H1 (cell line): Measurements from ENCODE around the gene VSNL1. TPM values are rescaled to one million over a fixed set of nuclear protein-coding genes. Genes with fewer than 3 reads are reported as not detected.

Experiments used
- CTCF ChIA-PET: fragments of 300-600 bp; sonication (Branson Sonifier 250); formaldehyde crosslinking; loops from one replicate; lab custom pipeline; 2021; ENCODE audit not compliant: partially characterized antibody; lab: Charles Lee
- POLR2A ChIA-PET: fragments of 300-600 bp; sonication (Branson Sonifier 250); formaldehyde crosslinking; loops from one replicate; lab custom pipeline; 2021; ENCODE audit warnings: inconsistent platforms; ENCODE audit not compliant: partially characterized antibody; lab: Charles Lee
- DNase-seq, 2 experiments: peaks; one replicate each; pipeline versions ENCODE4 v3.0.0 to v3.0.0-alpha.2; 2010 to 2022; ENCODE audit warnings: low spot score in 2 of 2, low read depth in 1 of 2, mixed read lengths in 1 of 2
- FAIRE-seq: peaks from 2 replicates; lab custom pipeline; 2011; peaks lifted over from hg19 to GRCh38; lab: Jason Lieb, UNC
- H2AFZ ChIP-seq: 2 replicates; pipeline ENCODE4 v1.8.1; 2012; ENCODE audit warnings: low read length, inconsistent platforms
- H2AK5ac ChIP-seq: 2 replicates; pipeline ENCODE4 v1.6.1; 2013; ENCODE audit warnings: low read depth, low read length
- H2BK120ac ChIP-seq: replicated peaks from 2 replicates; pipeline ENCODE3; 2013; ENCODE audit warnings: low read depth, low read length, inconsistent platforms
- H2BK12ac ChIP-seq: 2 replicates; pipeline ENCODE4 v1.6.1; 2013; ENCODE audit warnings: low read depth, low read length
- H2BK15ac ChIP-seq: 2 replicates; pipeline ENCODE4 v1.6.1; 2013; ENCODE audit warnings: low read length
- H2BK20ac ChIP-seq: 2 replicates; pipeline ENCODE4 v1.6.1; 2013; ENCODE audit warnings: low read length
- H2BK5ac ChIP-seq: 2 replicates; pipeline ENCODE4 v1.6.1; 2013; ENCODE audit warnings: low read depth, low read length
- H3K14ac ChIP-seq: 2 replicates; pipeline ENCODE4 v1.6.1; 2013; ENCODE audit warnings: inconsistent platforms; ENCODE audit not compliant: insufficient read length
- H3K18ac ChIP-seq: 2 replicates; pipeline ENCODE4 v1.6.1; 2013; ENCODE audit warnings: low read length; ENCODE audit errors: extremely low read depth
- H3K23ac ChIP-seq: 2 replicates; pipeline ENCODE4 v1.6.1; 2013; ENCODE audit warnings: inconsistent platforms; ENCODE audit not compliant: insufficient read length
- H3K23me2 ChIP-seq: 2 replicates; pipeline ENCODE4 v1.6.1; 2013; ENCODE audit warnings: low read depth, low read length
- H3K27ac ChIP-seq: 2 replicates; pipeline ENCODE4 v1.6.1; 2011; ENCODE audit warnings: low read depth, low read length, inconsistent platforms
- H3K27me3 ChIP-seq, 4 experiments: replicated peaks in 1 of 4; 1 replicate in 1 of 4; 2 replicates in 3 of 4; pipeline versions ENCODE4 v1.6.1 to v1.8.1; 2011 to 2013; ENCODE audit warnings: low read length in 3 of 4, mild to moderate bottlenecking in 3 of 4, inconsistent platforms in 2 of 4, mixed read lengths in 2 of 4, moderate library complexity in 1 of 4; ENCODE audit not compliant: control insufficient read depth in 3 of 4, insufficient read depth in 3 of 4; ENCODE audit errors: extremely low read depth in 1 of 4
- H3K36me3 ChIP-seq, 4 experiments: 2 replicates each; pipeline versions ENCODE4 v1.6.1 to v1.8.1; 2011 to 2013; ENCODE audit warnings: mild to moderate bottlenecking in 4 of 4, low read length in 3 of 4, moderate library complexity in 2 of 4, control low read depth in 1 of 4, inconsistent platforms in 1 of 4; ENCODE audit not compliant: insufficient read depth in 4 of 4, control insufficient read depth in 2 of 4
- H3K4ac ChIP-seq: replicated peaks from 2 replicates; pipeline ENCODE3; 2013; ENCODE audit warnings: low read length, low read depth, mixed read lengths, inconsistent platforms; ENCODE audit not compliant: insufficient read length
- H3K4me1 ChIP-seq, 4 experiments: replicated peaks in 1 of 4; 1 replicate in 1 of 4; 2 replicates in 3 of 4; pipeline versions ENCODE4 v1.6.1 to v1.8.1; 2011 to 2013; ENCODE audit warnings: low read length in 3 of 4, inconsistent platforms in 2 of 4, mixed read lengths in 1 of 4; ENCODE audit not compliant: insufficient read depth in 4 of 4, control insufficient read depth in 3 of 4
- H3K4me2 ChIP-seq, 2 experiments: 2 replicates each; pipeline versions ENCODE4 v1.6.1 to v1.8.1; 2011 to 2013; ENCODE audit warnings: low read depth in 2 of 2, low read length in 2 of 2, control low read depth in 1 of 2, inconsistent platforms in 1 of 2, mild to moderate bottlenecking in 1 of 2; ENCODE audit not compliant: insufficient read depth in 1 of 2
- H3K4me3 ChIP-seq, 4 experiments: fragments of 200-600, 300-600 bp in 1 of 4; sonication (generic), shearing (Covaris generic), sonication (Bioruptor Twin) in 1 of 4; 2 replicates each; pipeline versions ENCODE4 v1.5.1 to v1.8.1; 2011 to 2016; ENCODE audit warnings: low read length in 4 of 4, low read depth in 3 of 4, control low read depth in 2 of 4, inconsistent platforms in 2 of 4, mild to moderate bottlenecking in 2 of 4, mixed read lengths in 1 of 4, moderate library complexity in 1 of 4; ENCODE audit not compliant: insufficient read depth in 2 of 4; ENCODE audit errors: extremely low read depth in 1 of 4
- H3K56ac ChIP-seq: replicated peaks from 2 replicates; pipeline ENCODE3; 2013; ENCODE audit warnings: low read depth, mild to moderate bottlenecking, mixed read lengths, low read length, inconsistent platforms; ENCODE audit not compliant: insufficient read length
- H3K79me1 ChIP-seq: 2 replicates; pipeline ENCODE4 v1.6.1; 2013; ENCODE audit warnings: low read depth, low read length, control low read depth
- H3K79me2 ChIP-seq, 2 experiments: 2 replicates each; pipeline versions ENCODE4 v1.6.1 to v1.8.1; 2012 to 2013; ENCODE audit warnings: low read length in 2 of 2, mild to moderate bottlenecking in 2 of 2, inconsistent platforms in 1 of 2; ENCODE audit not compliant: insufficient read depth in 2 of 2, control insufficient read depth in 1 of 2
- H3K9ac ChIP-seq, 4 experiments: replicated peaks in 1 of 4; 1 replicate in 1 of 4; 2 replicates in 3 of 4; pipeline versions ENCODE4 v1.6.1 to v1.8.1; 2011 to 2013; ENCODE audit warnings: low read depth in 3 of 4, low read length in 3 of 4, control low read depth in 2 of 4, mild to moderate bottlenecking in 2 of 4, moderate library complexity in 2 of 4, inconsistent platforms in 1 of 4; ENCODE audit errors: extremely low read depth in 1 of 4
- H3K9me3 ChIP-seq, 2 experiments: 2 replicates each; pipeline versions ENCODE4 v1.6.1 to v1.8.1; 2012 to 2013; ENCODE audit warnings: mild to moderate bottlenecking in 2 of 2, moderate library complexity in 2 of 2, control low read depth in 1 of 2, inconsistent platforms in 1 of 2, low read depth in 1 of 2, low read length in 1 of 2, mixed read lengths in 1 of 2; ENCODE audit not compliant: insufficient read depth in 2 of 2
- H4K20me1 ChIP-seq, 2 experiments: replicated peaks in 1 of 2; 2 replicates each; pipeline versions ENCODE3 to v1.8.1; 2011 to 2013; ENCODE audit warnings: inconsistent platforms in 2 of 2, low read length in 2 of 2, mild to moderate bottlenecking in 1 of 2; ENCODE audit not compliant: insufficient read depth in 2 of 2, control insufficient read depth in 1 of 2
- H4K5ac ChIP-seq: 2 replicates; pipeline ENCODE4 v1.6.1; 2013; ENCODE audit warnings: low read length, low read depth, mixed read lengths, inconsistent platforms; ENCODE audit not compliant: insufficient read length
- H4K8ac ChIP-seq: 2 replicates; pipeline ENCODE4 v1.8.0; 2013; ENCODE audit warnings: mild to moderate bottlenecking, moderate library complexity, low read length, inconsistent platforms; ENCODE audit not compliant: insufficient read depth; ENCODE audit errors: extremely low read depth
- H4K91ac ChIP-seq: replicated peaks from 2 replicates; pipeline ENCODE3; 2013; ENCODE audit warnings: low read length, mixed read lengths, inconsistent platforms; ENCODE audit not compliant: insufficient read length
- HDAC2 ChIP-seq, 2 experiments: fragments of 300-600 bp in 1 of 2; sonication (generic) in 1 of 2; IDR thresholded peaks; 2 replicates each; pipeline ENCODE4 v1.6.1; 2011 to 2012; ENCODE audit warnings: low read depth in 2 of 2, low read length in 2 of 2, mild to moderate bottlenecking in 2 of 2, moderate library complexity in 2 of 2, borderline replicate concordance in 1 of 2, inconsistent platforms in 1 of 2
- POLR2A ChIP-seq, 2 experiments: IDR thresholded peaks; 1 replicate in 1 of 2; 2 replicates in 1 of 2; pipeline ENCODE4 v1.6.1; 2011; ENCODE audit warnings: low read depth in 2 of 2, low read length in 2 of 2, mild to moderate bottlenecking in 2 of 2; ENCODE audit errors: control extremely low read depth in 1 of 2
- POU5F1 ChIP-seq: IDR thresholded peaks from 2 replicates; pipeline ENCODE4 v1.6.1; 2011; ENCODE audit warnings: low read depth, mild to moderate bottlenecking, low read length, moderate library complexity
- YY1 ChIP-seq: IDR thresholded peaks from 2 replicates; pipeline ENCODE4 v1.6.1; 2011; ENCODE audit warnings: low read depth, mild to moderate bottlenecking, low read length
- polyA plus RNA-seq, 7 experiments: library from polyadenylated mRNA; depleted of rRNA in 3 of 7; stranded (reverse) in 5 of 7; unstranded in 2 of 7; fragments of >200 nt in 5 of 7; fragments of 200-250 nt in 2 of 7; gene quantifications; 1 replicate in 5 of 7; 2 replicates in 1 of 7; 4 replicates in 1 of 7; pipeline versions ENCODE4 v1.2.1 to v1.2.3, GENCODE V29; 2011 to 2013; ENCODE audit warnings: missing spikeins in 2 of 7, mixed read lengths in 2 of 7
- total RNA-seq: library from RNA; stranded (reverse); fragmentation: NEBNext Ultra II Directional; extraction: Animal tissue kit (Norgen Biotek cat#: 25700); gene quantifications from 2 replicates; pipeline ENCODE4 v1.2.1, GENCODE V29; 2021
- TF ChIP-seq, protein P1 (sequence below): IDR thresholded peaks from 2 replicates; pipeline ENCODE4 v1.6.1; 2011; ENCODE audit warnings: low read depth, mild to moderate bottlenecking, low read length; ENCODE audit not compliant: insufficient read depth

Gene VSNL1
- total and polyA plus RNA-seq, 2 of the 8 experiments (the other 6 are each of a cell fraction or from before 2014, with no cell fraction given): 49.4 to 108 TPM

DNA sequence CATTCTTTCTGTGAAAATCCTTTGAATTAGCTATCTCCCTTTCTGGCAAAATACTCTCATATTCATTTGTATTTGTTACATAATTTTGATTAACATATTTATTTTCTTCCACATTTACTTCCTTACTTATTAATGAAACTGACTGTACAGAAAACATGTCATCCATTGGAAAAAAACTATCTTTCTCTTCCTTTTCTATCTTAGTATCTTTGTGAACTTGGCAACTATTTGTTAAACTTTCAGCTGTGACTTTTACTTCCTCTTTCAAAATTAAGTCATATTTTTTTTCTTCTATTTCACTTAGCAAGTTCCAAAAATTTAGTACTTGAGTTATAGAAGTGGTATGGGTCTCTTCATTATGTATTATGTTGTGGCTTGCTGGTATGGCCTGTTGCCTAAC, 24.8 kb upstream of the VSNL1 start:
- no peak overlapping the region for H4K8ac ChIP-seq
- no peak overlapping the region for H3K4me2 ChIP-seq
- H3K9ac ChIP-seq: no peak overlapping the region
- no peak overlapping the region for H3K14ac ChIP-seq
- H3K36me3 ChIP-seq: no peaks in the 10 kb centered on the region
- no peak overlapping the region for H2BK12ac ChIP-seq
- H2AFZ ChIP-seq: no peak overlapping the region
- H3K4me3 ChIP-seq: no peak overlapping the region
- no peak overlapping the region for H2AK5ac ChIP-seq
- no peak overlapping the region for H2BK15ac ChIP-seq
- H4K91ac ChIP-seq: no peak overlapping the region
- H2BK120ac ChIP-seq: no peak overlapping the region
- H4K20me1 ChIP-seq: no peaks in the 10 kb centered on the region
- FAIRE-seq (no peak), DNase-seq (no peak)
- H4K5ac ChIP-seq: no peak overlapping the region
- H3K18ac ChIP-seq: no peak overlapping the region
- H2BK5ac ChIP-seq: no peak overlapping the region
- H3K9me3 ChIP-seq: no peaks in the 10 kb centered on the region
- no peak overlapping the region for H3K23ac ChIP-seq
- ChIA-PET CTCF (no interaction called here), POLR2A (no interaction called here)
- H3K27me3 ChIP-seq: peaks cover 0 to 2% (median 0%) of the 10 kb centered on the region in 4 experiments; a peak in 1 of 7 replicates
- no peak overlapping the region for H3K27ac ChIP-seq
- peaks cover 0 to 4% (median 1%) of the 10 kb centered on the region in 4 experiments; a peak in 3 of 7 replicates for H3K4me1 ChIP-seq
- no peak overlapping the region for H2BK20ac ChIP-seq
- H3K56ac ChIP-seq: no peak overlapping the region
- H3K79me1 ChIP-seq: no peaks in the 10 kb centered on the region
- no peaks in the 10 kb centered on the region for H3K79me2 ChIP-seq
- H3K4ac ChIP-seq: no peak overlapping the region
- TF ChIP-seq HDAC2 (IDR thresholded peaks at IDR 0.05; ENCODE audit: borderline replicate concordance in 1 of 2, low read depth in 2 of 2, low read length in 2 of 2) (no peak), POLR2A (IDR thresholded peaks at IDR 0.05; ENCODE audit: control extremely low read depth in 1 of 2, low read depth in 2 of 2, low read length in 2 of 2) (no peak), POU5F1 (no peak), YY1 (no peak)
- TF ChIP-seq, protein P1, sequence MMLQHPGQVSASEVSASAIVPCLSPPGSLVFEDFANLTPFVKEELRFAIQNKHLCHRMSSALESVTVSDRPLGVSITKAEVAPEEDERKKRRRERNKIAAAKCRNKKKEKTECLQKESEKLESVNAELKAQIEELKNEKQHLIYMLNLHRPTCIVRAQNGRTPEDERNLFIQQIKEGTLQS: no peak
- no peaks in the 10 kb centered on the region for H3K23me2 ChIP-seq
